ENCODE measurements around the gene GCGR. TPM values are rescaled to one million over a fixed set of nuclear protein-coding genes. Genes with fewer than 3 reads are reported as not detected.
"Not testable (repeated sequence)": the region's sequence is repeated elsewhere in the genome, so short reads cannot be mapped to it uniquely, and the experiment has no call there.

Gene GCGR
- total RNA-seq, 2 donors from 2014 or later, result not detected

DNA sequence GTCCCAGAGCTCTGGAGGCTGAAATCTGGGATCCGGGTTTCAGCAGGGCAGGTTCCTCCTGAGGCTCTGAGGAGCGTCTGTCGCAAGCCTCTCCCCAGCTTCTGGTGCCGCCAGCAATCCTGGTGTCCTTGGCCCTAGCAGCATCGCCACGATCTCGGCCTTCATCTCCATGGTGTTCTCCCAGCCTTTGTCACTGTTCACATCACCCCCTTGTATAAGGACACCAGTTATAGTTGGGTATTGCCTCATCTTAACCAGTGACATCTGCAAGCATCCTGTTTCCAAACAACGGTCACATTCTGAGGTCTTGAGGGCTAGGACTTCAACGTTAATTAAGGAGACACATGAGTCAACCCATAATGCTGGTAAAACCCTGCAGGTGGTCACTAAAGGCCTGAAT lies 33.7 kb downstream of the GCGR start:
- no peak overlapping the region for H3K27ac ChIP-seq
- no peaks in the 10 kb centered on the region for H3K36me3 ChIP-seq
- no peaks in the 10 kb centered on the region for H3K9me3 ChIP-seq
- H3K4me1 ChIP-seq, result peaks cover 0 to 19% of the 10 kb centered on the region in 2 donors
- H3K27me3 ChIP-seq, result no peaks in the 10 kb centered on the region
- TF ChIP-seq, protein P1, sequence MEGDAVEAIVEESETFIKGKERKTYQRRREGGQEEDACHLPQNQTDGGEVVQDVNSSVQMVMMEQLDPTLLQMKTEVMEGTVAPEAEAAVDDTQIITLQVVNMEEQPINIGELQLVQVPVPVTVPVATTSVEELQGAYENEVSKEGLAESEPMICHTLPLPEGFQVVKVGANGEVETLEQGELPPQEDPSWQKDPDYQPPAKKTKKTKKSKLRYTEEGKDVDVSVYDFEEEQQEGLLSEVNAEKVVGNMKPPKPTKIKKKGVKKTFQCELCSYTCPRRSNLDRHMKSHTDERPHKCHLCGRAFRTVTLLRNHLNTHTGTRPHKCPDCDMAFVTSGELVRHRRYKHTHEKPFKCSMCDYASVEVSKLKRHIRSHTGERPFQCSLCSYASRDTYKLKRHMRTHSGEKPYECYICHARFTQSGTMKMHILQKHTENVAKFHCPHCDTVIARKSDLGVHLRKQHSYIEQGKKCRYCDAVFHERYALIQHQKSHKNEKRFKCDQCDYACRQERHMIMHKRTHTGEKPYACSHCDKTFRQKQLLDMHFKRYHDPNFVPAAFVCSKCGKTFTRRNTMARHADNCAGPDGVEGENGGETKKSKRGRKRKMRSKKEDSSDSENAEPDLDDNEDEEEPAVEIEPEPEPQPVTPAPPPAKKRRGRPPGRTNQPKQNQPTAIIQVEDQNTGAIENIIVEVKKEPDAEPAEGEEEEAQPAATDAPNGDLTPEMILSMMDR (IDR thresholded peaks at IDR 0.05), result no peak
- no peak overlapping the region for H3K4me3 ChIP-seq
- DNase-seq (ENCODE audit: low spot score), result no peak

DNA sequence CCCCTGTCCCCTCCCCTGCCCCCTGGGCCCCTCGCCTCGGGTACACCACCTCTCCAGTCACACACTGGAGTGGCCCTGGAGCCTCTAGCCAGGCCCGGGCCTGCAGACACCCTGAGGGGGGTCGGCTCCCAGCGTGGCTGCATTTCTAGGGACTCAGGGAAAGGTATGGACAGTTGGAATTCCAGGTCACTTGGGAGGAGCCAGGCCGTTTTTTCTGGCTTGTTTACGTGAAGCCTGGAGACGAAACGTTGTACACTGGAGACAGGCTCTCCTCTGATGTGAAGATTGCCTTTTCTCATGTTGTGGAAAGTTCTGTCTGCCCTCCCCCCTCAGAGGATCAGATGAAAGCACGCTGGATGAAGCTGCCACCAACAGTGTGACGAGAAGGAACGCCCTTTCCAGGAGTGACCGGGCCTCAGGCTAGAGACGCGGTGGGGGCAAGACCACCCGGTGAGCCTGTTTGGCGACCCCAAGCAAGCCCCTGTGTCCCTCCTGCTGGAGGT lies 34.9 kb downstream of the GCGR start:
- no peak for DNase-seq (ENCODE audit: low spot score)
- TF ChIP-seq, protein P1 (IDR thresholded peaks at IDR 0.05), result no peak
- no peaks in the 10 kb centered on the region for H3K9me3 ChIP-seq
- no peak overlapping the region for H3K27ac ChIP-seq
- no peaks in the 10 kb centered on the region for H3K27me3 ChIP-seq
- H3K4me1 ChIP-seq, result peaks cover 0 to 14% of the 10 kb centered on the region in 2 donors
- H3K36me3 ChIP-seq, result peaks cover 8% of the 10 kb centered on the region
- H3K4me3 ChIP-seq, result no peak overlapping the region

DNA sequence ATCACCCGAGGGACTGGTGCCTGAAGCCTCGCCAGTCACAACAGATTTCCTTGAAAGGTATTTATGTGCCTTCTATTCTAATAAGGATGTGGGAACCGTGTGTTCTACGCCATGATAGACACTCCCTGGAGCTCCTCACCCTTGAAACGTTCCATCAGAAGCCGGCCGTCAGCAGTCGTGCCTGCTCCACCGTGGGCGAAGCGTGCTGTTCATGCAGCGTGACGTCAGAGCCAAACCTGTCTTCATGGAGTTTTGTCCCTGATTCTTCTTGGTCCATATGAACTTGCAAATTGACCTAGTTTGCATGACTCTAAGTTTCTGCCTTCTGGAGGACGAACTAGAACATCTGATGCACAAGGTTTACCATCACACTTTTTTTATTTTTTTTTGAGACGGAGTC lies 35.4 kb downstream of the GCGR start:
- Histone ChIP-seq H3K4me3 (no peak overlapping the region), H3K27me3 (no peaks in the 10 kb centered on the region), H3K9me3 (no peaks in the 10 kb centered on the region), H3K4me1 (peaks cover 0 to 9% of the 10 kb centered on the region in 2 donors), H3K27ac (no peak overlapping the region), H3K36me3 (peaks cover 12% of the 10 kb centered on the region)
- no peak for DNase-seq (ENCODE audit: low spot score)
- TF ChIP-seq, protein P1 (IDR thresholded peaks at IDR 0.05), result no peak

DNA sequence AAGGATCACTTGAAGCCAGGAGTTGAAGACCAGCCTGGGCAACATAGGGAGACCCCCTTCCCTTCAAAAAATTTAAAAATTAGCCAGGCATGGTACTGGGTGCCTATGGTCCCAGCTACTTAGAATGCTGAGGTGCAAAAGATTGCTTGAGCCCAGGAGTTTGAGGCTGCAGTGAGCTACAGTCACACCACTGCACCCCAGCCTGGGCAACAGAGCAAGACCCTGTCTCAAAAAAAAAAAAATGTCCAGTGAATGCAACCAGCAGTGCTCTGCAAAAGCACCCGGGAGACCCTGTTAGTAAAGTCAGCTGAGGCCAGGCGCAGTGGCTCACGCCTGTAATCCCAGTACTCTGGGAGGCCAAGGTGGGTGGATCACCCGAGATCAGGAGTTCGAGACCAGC lies 36.1 kb downstream of the GCGR start:
- not testable (repeated sequence) for H3K27ac ChIP-seq; H3K27me3 ChIP-seq; H3K4me3 ChIP-seq; H3K9me3 ChIP-seq; DNase-seq (ENCODE audit: low spot score); H3K4me1 ChIP-seq
- peaks cover 20% of the 10 kb centered on the region for H3K36me3 ChIP-seq

DNA sequence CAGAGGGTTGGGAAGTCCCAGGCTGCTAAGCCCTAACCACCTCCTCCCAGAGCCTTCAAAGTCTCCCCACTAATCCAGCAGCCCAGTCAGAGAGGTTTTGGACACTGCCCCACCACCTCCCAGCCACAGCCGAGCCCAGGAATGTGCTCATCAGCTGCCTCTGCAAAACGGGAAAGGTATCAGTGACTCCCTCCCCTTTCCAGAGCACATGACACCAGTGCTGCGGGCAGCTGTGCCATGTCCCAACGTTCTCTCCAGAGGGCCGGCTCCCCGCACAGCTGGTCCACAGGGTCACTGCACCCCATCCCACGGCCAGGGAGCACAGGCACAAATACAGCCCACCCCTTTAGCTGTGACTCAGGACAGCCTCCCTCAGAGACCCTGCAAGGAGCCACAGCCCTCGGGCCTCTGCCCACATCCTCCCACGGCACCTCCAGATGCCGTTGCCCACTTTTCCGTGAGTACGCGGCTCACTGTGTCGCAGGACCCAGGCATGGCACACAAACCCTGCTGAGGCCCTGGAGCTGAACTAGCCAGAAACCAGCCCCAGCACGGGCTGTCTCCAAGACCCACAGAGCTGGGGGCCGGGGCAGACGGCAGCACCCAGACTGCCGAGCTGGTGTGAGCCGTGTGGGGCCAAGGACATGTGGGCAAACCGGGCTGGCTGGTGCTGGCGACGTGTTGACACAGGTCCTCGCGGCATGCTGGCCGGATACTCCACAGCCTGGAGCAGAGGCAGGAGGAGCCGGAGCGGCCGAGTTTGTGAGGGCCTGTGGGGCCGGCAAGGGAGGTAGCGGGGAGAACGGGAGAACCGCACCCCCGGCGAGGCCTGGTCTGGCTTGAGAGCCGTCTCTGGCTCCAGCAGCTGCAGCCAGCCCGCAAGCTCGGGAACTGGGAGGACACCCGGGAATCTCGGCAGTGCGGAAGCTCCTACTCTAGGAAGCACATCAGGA lies 37.2 kb downstream of the GCGR start:
- no peaks in the 10 kb centered on the region for H3K27me3 ChIP-seq
- H3K4me3 ChIP-seq, result no peak overlapping the region
- H3K27ac ChIP-seq, result peak overlapping the region; percentile 46 to 66
- peaks cover 30% of the 10 kb centered on the region for H3K36me3 ChIP-seq
- H3K9me3 ChIP-seq, result no peaks in the 10 kb centered on the region
- no peak for DNase-seq (ENCODE audit: low spot score)
- H3K4me1 ChIP-seq, result peaks cover 0 to 7% of the 10 kb centered on the region in 2 donors
- TF ChIP-seq, protein P1 (IDR thresholded peaks at IDR 0.05), result no peak

DNA sequence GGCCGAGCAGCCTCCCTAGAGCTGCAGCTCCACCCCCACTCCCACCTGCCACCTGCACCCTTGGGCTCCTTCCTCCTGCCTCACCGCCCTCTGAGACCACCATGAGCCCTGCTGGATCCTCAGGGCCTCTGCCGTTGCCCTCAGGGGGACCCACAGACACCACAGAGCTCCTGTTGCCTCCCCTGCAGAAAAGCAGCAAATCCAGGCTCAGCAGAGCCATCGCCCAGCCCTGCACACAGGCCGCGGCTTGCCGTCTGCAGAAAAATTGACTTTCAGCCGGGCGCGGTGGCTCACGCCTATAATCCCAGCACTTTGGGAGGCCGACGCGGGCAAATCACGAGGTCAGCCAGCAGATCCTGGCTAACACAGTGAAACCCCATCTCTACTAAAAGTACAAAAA lies 37.9 kb downstream of the GCGR start:
- Histone ChIP-seq H3K27me3 (no peaks in the 10 kb centered on the region), H3K4me1 (peaks cover 0 to 7% of the 10 kb centered on the region in 2 donors), H3K27ac (peak overlapping the region in 1 of 2 donors; percentile 66), H3K36me3 (peaks cover 38% of the 10 kb centered on the region), H3K4me3 (no peak overlapping the region), H3K9me3 (no peaks in the 10 kb centered on the region)
- DNase-seq (ENCODE audit: low spot score), result no peak
- TF ChIP-seq, protein P1 (IDR thresholded peaks at IDR 0.05), result no peak
